Stimulated activated CD4-positive, alpha-beta T cell treated with anti-CD3 and anti-CD28 coated beads, Interleukin-2, amount 100 ng/mL, for 48 hours (primary cell): ENCODE measurements around the gene NRCAM.

Experiments used
- DNase-seq, 2 donors: peaks; one replicate each; pipeline ENCODE4 v3.0.0-alpha.2; 2020

The NRCAM gene

DNA sequence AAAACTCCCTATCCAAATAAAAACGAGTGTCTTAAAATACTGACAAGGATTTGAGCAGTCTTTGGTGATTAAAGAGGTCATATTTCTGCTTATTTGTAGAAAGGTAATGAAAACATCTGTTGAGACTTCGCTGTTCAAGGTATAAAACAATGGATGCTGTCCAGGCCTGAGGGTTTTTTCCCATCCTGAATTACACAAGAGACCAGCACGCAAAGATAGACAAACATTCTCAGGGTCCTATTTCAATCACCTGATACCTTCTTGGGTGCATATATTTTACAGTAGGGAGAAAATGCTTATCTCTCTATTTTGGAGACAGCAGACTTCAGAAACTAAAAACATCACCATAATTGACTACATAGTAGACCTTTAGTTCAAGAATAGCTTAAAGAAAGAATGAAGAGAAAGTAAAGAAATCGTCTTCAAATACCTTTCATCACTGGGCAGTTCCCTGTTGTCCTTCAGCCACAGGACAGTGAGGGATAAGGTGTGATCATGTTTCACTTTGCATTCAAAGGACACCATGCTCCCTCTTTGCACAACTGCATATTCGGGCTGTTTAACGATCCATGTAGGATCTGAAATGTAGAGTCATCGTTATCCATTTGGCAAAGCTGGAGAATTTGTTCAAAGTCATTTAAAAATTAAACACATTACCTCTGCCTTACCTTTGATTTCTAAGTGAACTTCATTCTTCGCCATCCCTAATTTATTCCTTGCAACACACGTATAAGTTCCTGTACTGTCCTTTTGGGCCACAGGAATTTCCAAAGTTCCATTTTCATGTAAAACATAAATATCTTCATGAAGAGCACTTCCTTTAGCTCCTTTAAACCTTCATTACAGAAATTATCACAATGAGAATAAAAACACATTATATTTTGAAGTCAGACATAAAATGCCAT is 262.4 kb downstream of the NRCAM start:
- DNase-seq = no peak

DNA sequence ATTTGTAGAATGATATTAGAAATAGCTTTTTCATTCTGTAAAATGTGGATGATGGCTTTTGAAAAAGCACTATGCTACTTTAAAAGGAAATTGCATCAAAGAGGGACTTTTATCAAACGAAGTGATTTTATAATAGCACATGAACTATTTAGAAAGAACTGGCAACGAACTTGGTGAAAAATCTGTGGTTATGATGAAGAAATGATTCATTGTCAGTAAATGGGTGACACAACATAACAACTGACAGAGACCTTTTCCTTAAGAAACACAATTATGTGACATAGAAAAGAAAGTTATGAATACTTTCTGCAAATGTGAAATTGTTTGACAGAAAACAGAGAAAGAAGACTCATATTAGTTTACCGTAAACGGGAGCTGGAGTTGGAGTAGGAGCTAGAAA is 265.3 kb downstream of the NRCAM start:
- no peak for DNase-seq

DNA sequence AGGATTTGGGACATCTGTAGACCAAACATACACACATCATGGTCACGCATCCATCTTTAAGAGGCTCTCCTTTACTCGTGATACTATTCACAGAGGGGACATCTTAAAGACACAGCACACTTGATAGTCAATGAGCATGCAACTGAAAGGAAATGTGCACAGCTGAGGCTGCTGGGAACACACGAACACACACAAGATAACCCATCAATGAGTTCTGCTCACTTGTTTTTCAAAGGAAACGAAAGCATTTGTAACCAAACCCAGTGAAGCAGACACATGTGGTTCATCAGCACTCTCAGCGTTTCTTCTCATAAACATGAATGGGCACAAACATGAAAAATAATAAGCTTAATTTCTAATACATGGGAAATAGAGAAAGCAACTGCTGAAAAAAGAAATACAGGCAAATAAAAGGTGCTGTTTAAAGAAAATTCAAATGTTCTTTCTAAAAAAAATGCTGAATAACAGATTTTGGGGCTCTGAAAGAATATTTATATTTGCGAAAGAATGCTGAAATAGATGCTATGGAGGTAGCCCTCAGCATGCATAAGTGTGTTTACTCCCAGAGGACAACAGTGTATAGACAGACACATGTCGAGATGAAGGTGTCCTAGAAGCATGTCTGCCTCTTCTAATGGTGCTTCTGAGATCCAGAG is 266.4 kb downstream of the NRCAM start:
- no peak for DNase-seq

DNA sequence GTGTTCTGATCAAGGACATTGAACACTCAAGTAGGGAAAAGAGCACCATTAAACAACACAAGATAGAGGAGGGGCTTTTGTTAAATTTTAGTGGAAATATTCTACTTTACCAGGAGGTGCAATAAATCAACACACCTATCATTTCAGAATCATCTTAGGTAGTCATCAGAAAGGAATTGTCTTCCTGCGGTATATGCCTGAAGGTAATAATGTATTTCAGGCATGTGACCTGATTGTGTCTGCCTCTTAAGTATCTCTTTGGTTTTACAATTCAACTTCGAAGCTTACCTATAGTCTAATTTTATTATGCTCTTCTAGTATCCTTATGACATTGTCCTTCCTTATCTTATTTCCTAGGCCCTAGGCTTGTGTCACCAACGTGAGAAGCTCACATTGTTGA is 267.5 kb downstream of the NRCAM start:
- no peak for DNase-seq

DNA sequence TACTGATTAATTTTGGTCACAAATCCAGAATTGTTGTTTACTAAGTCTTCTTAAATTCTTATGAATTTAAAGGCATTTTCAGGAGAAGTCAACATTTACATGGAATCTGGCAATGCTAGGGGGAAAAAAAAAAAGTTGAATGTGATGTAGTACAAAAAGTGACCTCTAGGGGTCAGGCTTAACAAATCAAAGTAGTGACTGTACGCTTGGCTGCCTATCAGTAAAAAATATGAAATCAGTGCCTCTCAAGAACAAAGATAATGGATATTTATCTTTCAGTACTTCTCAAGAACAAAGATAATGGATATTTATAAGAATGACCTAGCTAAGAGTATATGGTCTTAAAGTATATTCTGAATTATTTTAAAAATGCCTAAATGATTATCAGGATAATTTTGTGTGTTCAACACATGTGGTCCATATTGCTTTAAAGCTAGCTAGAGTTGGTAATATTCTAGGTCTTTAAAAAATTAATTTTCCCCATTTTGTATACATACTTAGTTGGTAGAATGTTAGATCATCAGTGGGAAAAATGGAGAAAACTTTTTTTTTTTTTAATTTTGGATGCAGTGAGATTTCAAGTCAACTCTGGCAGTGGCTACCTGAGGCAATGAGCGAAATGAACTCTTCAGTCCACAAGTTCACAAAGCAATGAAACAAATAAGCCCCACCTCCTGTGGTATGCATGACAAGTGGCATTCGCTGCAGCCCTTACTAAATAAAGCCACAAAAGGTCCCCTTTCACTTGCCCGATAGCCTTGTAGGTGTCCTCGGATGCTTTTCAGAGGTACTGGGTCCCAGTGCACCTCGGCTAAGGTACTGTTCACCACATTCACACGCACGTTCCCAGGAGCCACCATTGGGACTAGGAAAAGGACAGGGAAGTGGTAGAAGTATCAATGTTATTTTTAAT is 274.9 kb downstream of the NRCAM start:
- no peak for DNase-seq

DNA sequence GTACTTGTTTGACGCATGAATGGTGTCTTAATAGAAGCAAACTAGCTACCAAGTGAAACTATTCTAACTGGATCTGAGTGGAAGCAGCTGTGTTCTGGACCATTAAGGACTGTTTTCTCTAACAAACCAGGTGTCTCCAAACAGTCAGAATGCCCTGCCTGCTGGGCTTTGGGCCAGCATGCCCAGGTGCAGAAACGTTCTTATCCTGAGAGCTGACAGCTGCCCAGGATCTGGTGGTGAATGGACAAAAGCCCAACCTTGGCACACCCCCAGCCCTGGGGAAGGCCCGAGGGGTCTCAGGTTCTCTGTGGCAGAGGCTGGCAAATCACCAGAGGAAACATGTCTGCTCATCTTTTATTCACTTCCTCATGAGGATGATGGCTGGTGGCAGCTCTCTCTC is 277.8 kb downstream of the NRCAM start:
- no peak for DNase-seq

DNA sequence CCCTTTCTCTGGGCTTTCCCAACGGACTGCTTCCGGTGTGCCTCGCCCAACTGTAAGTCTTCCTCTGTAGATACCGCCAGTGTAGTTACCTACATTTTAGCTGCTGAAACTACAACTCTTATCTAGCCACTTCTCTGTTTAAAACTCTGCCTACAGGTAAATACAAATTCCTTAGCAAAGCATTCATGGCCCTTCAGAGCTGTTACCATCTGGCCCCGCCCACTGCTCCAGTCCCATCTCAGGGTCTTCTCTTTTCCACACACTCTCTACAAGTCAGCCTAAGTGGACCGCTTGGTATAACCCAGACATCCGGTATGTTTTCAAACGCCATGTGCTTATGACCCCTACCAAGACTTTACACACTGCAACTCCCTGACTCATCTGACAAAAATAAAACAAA is 285.1 kb downstream of the NRCAM start:
- DNase-seq = no peak

DNA sequence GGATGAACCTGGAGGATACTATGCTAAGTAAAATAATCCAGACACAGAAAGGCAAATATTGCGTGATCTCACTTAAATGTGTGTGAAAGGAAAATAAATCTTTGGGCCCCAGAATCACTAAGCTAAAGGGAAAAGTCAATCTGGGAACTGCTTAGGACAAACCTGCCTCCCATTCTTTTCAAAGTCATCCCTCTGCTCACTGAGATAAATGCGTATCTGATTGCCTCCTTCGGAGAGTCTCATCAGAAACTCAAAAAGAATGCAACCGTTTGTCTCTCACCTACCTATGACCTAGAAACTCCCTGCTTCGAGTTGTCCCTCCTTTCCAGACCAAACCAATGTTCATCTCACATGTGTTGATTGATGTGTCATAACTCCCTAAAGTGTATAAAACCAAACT is 286.0 kb downstream of the NRCAM start:
- DNase-seq = no peak

DNA sequence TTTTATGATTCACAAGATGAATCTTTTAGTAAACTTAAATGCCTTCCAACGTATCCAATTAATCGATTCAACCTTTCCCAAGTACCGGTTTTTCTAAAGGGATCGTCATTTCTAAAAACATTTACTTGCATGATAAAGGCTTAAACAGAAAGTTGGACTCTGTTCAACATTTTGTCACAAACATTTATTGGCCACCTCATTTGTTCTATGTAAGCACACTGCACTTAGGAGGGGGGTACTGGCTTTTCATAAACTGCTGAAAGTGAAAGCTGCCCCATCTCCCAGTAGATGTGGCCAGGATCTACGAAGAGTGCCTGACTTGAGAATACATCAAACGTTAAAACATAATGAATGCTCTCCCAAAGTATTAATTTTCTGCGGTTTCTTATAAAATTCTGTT is 288.8 kb downstream of the NRCAM start:
- no peak for DNase-seq

DNA sequence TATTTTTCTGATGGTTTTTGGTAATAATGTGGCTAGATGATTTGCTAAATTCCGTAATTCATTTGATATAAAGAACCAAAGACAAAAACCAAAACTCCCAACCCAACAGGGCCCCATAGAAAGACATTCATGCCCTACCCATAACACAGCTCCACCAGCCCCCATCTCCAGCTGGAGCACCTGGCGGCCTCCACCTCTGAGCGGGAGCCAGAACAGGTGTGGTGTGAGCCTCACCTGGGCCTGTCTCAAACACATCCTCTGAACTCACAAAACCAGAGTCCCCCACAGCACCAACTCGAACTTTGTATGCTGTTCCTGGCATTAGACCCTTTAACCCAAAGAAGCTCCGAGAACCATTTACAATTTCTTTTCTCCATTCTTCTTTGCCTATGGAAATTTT is 289.5 kb downstream of the NRCAM start:
- no peak for DNase-seq

DNA sequence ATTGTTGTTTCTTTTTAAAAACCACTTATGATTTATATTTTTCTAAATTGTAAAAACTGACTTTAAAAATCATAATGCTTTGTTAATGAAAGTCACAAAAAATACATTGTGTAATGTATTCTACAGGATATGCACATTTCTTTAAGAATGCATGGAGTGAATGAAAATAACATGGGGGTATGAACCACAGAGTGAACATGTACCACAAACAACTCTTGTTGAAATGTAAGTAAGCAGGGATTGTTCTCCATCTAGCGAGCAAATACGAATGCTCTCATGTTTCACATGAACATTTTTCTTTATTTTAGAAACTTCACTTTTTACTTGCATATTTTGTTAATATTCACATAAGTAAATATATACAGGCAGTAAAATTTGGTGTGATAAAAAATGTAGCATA is 290.5 kb downstream of the NRCAM start:
- no peak for DNase-seq

DNA sequence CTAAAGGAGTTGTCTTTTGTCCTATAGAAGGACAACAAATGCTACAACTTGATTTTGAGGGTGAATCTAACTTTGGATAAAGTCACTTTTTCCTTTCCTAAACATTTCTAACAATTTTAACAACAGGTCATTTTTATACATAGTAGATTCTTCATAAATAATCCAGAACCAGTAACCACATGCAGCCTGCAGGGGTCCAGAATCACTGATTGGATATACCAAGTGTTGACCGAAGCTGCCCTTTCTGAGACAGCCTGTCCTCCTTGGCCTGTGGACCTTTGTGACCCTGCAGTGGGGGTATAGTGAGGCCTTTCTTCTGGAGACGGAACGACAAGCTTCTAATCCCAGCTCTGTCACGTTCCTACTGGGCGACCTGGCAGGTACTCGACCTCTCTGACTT is 291.3 kb downstream of the NRCAM start:
- DNase-seq = no peak

DNA sequence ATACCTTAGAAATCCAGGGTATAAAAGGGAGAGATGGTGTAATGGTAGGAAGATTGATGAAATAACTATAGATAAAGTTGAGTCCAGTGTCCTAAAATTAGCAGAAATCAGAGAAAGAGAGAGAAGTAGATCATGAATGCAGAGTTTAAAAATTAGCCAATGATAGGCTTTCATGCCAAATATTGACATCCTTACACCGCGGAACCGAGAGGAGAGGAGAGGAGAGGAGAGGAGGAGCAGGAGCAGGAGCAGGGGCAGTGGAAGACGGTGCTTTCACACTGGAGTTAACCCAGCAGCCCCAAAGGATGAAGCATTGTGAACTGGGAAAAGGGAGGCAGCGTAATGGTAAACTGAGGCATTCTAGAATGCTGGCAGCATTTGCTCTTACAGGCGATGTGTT is 291.9 kb downstream of the NRCAM start:
- no peak for DNase-seq

DNA sequence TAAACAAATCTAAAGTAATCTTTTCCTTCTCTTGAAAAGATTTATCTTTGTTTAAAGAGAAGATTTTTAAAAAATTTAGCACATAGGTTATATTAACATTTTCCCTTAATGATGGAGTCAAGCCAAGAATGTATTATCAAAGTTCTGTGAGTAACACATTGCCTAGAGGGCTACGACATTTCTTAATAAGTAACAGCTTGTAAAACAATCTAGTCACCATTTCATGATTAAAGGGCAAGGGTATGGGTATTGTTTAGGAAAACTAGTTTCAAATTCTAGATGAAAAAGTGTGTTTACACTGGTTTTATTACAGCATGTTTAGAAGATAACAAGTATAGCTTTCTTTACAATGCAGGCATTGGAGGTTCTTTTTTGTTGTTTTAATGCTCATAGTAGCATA is 297.5 kb downstream of the NRCAM start:
- DNase-seq = no peak

DNA sequence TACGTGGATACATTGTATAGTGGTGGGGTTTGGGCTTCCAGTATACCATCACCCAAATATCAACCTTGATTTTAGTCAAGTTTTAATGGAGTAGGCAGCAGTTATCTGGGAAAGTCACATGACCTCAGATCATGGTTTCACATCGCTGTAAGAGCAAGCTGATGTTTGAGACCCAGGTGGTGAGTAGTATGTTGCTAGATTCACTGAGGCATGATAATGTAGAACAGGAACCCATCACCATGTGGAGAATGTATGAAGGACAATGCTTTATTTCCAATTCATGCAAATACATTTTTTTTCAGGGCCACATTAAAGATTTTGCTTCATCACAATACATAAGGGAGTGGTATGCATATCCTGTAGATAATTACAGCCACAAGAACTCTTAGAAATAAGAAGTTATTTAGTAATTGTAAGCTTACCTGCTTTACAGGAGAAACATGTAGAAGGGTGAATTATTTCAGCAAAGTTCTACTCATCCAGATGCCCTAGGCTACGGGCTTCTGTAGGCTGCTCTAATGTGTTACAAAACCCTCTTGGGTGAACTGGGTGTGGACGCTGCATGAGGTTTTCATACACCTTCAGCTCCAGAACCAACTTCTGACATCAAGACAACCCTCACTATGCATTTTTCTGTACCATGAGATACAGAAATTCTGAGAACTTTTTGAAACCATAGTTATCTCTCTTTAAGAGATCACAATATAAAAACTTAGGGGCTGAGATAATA is 298.5 kb downstream of the NRCAM start:
- no peak for DNase-seq

DNA sequence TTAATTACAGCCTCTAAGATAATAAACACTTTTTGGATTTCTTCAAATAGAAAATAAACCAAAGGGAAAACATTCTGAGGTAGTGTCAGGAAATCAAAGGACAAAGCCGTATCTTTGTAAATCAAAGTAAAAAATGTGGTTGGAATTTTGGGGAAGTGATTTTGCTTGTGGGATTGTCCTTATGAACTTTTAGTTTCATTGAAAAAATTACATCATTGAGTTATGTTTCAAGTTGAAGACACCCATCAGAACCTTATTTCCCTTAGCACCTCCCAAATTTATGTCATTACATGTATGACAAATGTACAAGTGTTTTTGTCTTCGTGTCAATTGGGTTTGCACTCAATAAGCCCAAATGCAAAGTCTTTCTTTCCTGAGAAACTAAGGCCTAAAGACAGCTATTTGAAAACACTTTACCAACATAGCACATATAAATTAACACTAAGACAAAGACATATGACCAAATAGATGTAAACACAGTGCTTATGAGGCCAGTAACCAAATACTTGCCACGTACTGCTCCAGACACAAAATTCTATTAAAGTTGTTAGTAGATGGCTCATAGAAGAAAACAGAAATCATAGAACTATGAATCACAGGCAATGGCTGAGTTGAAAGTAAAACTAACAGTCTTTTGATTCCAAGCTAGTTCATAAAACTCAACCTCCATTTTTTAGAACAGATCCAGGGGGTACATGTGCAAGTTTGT is 299.2 kb downstream of the NRCAM start:
- no peak for DNase-seq

DNA sequence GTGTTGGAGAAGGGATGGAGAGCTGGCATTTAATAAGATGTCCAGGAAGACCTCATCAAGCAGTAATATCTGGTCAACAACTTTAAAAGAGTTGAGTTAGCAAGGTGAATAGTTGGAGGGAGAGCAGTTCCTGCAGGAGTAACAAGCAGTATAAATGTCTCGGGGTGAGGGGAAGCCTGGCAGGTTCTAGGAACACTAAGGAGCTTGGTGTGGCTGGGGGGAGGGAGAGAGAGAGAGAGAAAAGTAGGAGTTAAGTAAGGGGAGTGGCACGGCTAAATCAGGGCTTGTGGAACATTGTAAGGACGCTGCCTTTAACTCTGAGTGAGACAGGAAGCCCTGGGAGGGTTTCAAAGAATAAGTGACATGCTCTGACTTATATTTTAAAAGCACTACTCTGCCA is 304.0 kb downstream of the NRCAM start:
- no peak for DNase-seq

DNA sequence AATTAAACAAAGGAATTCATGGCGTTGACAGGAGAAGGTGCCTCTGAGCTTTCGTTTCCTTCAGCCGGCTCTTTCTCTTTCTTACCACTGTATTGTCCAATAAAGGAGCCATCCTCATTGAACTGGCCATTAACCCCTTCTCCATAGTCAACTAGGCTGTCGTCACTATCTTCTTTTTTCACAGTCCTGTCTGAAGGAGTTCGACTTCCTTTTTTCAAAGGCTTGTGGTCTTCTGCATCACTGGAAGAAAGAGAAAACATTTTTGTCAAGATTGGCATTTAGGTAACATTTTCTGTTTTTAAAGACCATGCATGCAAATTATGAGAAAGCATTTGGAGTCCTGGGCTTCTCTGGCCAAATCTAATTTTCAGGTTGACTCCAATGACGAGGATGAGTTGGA is 306.3 kb downstream of the NRCAM start:
- no peak for DNase-seq

DNA sequence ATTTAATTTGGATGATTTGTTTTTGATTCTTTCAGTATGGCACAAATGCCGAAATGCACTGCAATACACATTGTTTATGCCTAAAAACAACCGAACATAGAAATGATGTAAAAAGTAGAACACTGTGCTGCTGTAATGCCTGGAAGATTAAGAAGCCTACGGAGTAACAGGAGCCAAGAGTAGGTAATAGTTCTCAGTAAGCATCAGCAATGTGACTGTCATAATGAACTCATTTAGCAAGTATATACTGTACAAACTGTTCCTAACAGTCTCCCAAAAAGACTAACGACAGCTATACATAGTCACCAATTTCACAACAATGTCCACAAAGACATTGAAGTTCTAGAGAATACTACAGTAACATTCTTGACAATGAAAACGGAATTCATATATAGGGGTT is 307.1 kb downstream of the NRCAM start:
- DNase-seq = no peak

DNA sequence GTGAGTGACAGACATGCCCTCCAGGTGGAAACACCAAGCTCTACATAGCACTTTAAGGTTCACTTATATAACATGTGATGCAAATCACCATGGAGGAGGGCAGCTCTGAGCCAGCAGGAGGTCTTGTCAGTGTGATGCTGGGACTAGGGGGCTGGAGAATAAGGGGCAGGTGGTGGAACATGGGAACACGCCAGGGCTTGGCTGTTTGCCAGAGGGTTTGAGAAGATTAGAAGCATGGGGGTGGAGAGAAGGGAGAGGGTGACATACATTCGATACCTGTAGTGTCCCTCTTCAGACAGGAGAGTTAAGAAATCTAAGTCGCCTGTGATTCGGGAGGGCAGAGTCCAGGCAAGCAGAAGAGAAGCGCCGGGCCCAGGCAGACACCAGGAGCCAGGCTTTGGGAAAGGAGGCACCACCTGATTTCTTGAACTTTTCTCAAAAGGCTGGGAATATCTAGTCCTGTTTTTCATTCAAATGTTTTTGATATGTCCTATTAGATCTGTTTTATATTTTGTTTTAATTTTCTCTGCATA is 309.1 kb downstream of the NRCAM start:
- no peak for DNase-seq

DNA sequence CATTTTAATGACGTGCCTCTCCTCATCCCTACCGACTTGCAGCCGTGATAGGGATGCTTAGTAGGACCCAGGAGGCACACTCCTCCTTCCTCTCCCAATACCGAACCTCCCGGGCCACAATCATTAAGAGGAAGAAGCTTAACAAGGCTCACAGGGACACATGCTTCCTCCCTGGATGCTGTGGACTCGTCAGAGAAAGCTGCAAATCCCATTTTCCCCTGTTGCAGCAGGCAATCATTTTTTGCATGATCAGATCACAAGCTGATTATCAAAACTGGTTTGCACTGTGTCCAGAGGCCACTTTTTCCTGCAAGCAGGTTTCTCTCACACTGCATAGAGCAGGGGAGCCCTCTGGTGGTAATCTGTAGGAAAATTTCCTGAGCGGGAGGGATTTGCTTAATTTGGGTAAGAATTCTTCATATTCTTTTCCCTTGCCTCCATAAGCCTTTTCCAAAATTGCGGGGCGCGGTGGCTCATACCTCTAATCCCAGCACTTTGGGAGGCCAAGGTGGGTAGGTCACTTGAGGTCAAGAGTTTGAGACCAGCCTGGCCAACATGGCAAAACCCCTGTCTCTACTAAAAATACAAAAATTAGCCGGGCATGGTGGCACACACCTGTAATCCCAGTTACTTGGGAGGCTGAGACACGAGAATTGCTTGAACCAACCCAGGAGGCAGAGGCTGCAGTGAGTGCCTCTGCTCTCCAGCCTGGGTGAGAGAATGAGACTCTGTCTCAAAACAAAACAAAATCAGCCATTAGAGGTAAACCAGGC is 310.0 kb downstream of the NRCAM start:
- DNase-seq = peak; percentile 42
